ENCODE results near the gene RAPGEF3. TPM values are rescaled to one million over a fixed set of nuclear protein-coding genes. Genes with fewer than 3 reads are reported as not detected.

Gene RAPGEF3
- total and polyA plus RNA-seq, 8 donors, result 10.8 to 28.9 (median 16.5) TPM

DNA sequence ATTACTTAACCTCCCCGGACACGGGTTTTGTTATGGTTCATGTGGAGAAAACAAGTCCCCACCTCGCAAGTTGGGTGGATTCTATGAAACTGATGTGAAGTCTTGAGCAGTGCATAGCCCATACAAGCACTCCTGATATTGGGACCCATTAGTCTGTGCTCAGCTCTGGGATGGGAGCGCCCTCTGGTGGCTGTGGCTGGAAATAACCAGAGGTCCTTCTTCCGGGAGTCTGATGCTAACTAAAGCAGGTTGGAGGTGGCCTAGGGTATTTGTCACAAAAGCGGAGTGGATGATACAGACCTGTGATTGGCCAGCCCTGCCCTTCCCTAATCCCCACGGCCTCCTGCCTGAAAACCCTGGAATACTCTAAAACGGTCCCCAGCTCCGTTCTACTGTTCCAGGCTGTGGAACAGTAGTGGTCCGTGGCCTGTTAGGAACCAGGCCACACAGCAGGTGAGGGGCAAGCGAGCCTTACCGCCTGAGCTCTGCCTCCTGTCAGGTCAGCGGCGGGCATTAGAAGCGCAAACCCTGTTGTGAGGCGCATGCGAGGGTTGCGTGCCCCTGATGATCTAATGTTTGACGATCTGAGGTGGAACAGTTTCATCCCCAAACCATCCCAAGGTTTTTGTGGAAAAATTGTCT, 20.7 kb upstream of the RAPGEF3 start:
- Histone ChIP-seq H3K9me3 (no peaks in the 10 kb centered on the region), H3K27me3 (no peaks in the 10 kb centered on the region), H3K4me1 (peaks cover 11 to 52% of the 10 kb centered on the region in 2 donors), H3K36me3 (peaks cover 0 to 39% of the 10 kb centered on the region in 2 donors), H3K4me3 (no peak overlapping the region), H3K27ac (no peak overlapping the region)
- peak; percentile 83 to 94 (median 89) for DNase-seq
- intact Hi-C loops (cut with DNase I), result loop anchor here in 1 of 2 donors (5.0 to 10.0 kb wide), 2 partner anchors 55 to 62 kb away; no protein-coding TSS in a partner anchor
- TF ChIP-seq, protein P1, sequence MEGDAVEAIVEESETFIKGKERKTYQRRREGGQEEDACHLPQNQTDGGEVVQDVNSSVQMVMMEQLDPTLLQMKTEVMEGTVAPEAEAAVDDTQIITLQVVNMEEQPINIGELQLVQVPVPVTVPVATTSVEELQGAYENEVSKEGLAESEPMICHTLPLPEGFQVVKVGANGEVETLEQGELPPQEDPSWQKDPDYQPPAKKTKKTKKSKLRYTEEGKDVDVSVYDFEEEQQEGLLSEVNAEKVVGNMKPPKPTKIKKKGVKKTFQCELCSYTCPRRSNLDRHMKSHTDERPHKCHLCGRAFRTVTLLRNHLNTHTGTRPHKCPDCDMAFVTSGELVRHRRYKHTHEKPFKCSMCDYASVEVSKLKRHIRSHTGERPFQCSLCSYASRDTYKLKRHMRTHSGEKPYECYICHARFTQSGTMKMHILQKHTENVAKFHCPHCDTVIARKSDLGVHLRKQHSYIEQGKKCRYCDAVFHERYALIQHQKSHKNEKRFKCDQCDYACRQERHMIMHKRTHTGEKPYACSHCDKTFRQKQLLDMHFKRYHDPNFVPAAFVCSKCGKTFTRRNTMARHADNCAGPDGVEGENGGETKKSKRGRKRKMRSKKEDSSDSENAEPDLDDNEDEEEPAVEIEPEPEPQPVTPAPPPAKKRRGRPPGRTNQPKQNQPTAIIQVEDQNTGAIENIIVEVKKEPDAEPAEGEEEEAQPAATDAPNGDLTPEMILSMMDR (IDR thresholded peaks at IDR 0.05), result peak; percentile 88 to 93
- peak; percentile 85 for ATAC-seq

DNA sequence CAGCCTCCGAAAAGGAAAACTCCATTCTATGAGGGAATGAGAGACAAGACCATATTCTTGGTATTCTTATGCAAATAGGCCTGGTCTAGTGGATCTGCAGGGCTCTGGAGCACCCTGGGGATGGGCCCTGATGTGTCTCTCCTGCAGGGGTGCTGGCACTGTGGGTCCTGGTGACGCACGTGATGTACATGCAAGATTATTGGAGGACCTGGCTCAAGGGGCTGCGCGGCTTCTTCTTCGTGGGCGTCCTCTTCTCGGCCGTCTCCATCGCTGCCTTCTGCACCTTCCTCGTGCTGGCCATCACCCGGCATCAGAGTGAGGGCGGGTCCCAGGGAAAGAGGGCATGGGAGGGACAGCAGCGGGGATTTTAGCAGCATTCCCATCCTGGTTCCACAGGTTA, 20.2 kb upstream of the RAPGEF3 start:
- Histone ChIP-seq H3K4me3 (no peak overlapping the region), H3K27me3 (no peaks in the 10 kb centered on the region), H3K4me1 (peaks cover 16 to 57% of the 10 kb centered on the region in 2 donors), H3K9me3 (no peaks in the 10 kb centered on the region), H3K36me3 (peaks cover 0 to 33% of the 10 kb centered on the region in 2 donors), H3K27ac (no peak overlapping the region)
- intact Hi-C loops (cut with DNase I), result loop anchor here in 1 of 2 donors (5.0 to 10.0 kb wide), 2 partner anchors 56 to 62 kb away; no protein-coding TSS in a partner anchor
- ATAC-seq, result no peak
- TF ChIP-seq, protein P1 (IDR thresholded peaks at IDR 0.05), result no peak
- DNase-seq, result no peak

DNA sequence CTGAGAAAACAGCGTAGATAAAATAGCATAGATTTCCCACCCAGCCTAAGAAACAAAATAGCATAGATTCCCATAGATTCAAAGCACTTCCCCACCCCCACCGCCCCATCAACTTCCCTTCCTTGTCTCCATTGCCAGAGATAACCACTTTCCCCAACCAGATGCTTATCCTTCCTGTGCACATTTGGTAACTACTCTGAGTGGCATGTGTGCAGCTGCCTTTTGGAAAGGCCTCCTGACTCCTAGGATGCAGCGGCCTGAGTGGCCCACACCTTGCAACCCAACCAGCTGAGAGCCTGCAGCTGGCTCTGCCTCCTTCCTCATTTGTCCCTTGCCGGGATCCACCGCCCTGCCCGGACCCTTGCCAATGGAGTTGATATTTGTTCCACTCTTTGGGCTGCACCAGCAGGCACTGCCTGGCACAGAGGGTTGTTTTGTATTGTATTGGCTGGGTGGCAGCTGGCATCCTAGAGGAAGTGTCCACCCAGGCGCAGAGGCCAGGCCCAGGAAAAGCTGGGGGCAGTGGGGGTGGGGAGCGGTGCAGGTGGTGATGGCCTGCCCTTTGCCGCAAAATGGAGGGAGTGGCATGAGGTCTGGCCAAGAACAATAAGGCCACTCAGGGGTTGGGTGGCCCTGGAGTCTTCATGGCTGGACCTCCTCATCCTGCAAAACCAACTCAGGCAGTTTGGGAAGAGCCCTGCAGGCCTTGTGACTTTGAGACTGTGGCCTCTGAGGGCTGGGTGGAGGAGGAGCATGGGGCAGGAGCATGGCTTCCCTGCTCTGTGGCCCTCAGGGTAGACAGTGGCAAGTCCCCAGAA, 19.3 kb upstream of the RAPGEF3 start:
- DNase-seq, result no peak

DNA sequence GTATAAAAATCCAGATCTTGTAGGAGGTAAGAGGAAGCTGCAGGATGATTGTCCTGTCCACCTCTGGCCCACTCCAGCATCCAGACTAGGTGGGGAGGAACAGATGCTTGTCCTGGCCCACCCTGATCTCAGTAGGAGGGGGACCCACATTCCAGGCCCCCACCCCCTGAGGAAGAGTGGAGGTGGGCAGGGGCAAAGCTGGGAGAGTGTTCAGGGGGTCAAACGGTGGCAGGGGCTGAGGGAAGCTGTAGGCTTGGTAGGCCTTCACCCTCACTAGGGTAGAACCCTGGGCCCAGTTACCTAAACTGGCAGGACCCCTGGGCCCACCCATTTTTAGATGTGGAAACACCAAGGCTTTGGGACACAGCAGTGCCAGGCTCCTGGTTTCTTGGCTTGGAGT, 18.5 kb upstream of the RAPGEF3 start:
- peak overlapping the region in 1 of 2 donors; percentile 77 for H3K27ac ChIP-seq
- no peaks in the 10 kb centered on the region for H3K9me3 ChIP-seq
- H3K27me3 ChIP-seq, result no peaks in the 10 kb centered on the region
- ATAC-seq (no peak), DNase-seq (no peak)
- intact Hi-C loops (cut with DNase I), result loop anchor here in 1 of 2 donors (5.0 to 10.0 kb wide), 2 partner anchors 58 to 60 kb away; no protein-coding TSS in a partner anchor
- peaks cover 19 to 69% of the 10 kb centered on the region in 2 donors for H3K4me1 ChIP-seq
- TF ChIP-seq, protein P1 (IDR thresholded peaks at IDR 0.05), result no peak
- peaks cover 0 to 16% of the 10 kb centered on the region in 2 donors for H3K36me3 ChIP-seq
- no peak overlapping the region for H3K4me3 ChIP-seq

More for the DNA sequence above, 19.3 kb upstream of the RAPGEF3 start:
- peak overlapping the region in 1 of 2 donors; percentile 77 for H3K27ac ChIP-seq
- no peaks in the 10 kb centered on the region for H3K9me3 ChIP-seq
- peaks cover 19 to 63% of the 10 kb centered on the region in 2 donors for H3K4me1 ChIP-seq
- H3K27me3 ChIP-seq, result no peaks in the 10 kb centered on the region
- intact Hi-C loops (cut with DNase I), result loop anchor here in 1 of 2 donors (5.0 to 10.0 kb wide), 2 partner anchors 57 to 61 kb away; no protein-coding TSS in a partner anchor
- H3K4me3 ChIP-seq, result no peak overlapping the region
- ATAC-seq, result no peak
- H3K36me3 ChIP-seq, result peaks cover 0 to 24% of the 10 kb centered on the region in 2 donors
- TF ChIP-seq, protein P1 (IDR thresholded peaks at IDR 0.05), result no peak
